Stomach (tissue), 4 donors: ENCODE data around the gene USP38.

Experiments
- POLR2AphosphoS5 ChIP-seq, 3 donors: sonication (generic); formaldehyde crosslinking; IDR thresholded peaks; one replicate each; pipeline ENCODE4 v1.6.1; 2016; ENCODE audit warnings: antibody characterized with exemption in 3 of 3
- TF ChIP-seq, protein P1 (sequence below), 7 experiments: fragments of 450-650 bp in 4 of 7; fragments of 200-600 bp in 3 of 7; sonication (generic) in 3 of 7; IDR thresholded peaks; one replicate each; pipeline ENCODE4 v1.5.1; 2016 to 2019; ENCODE audit warnings: antibody characterized with exemption in 7 of 7, control low read depth in 2 of 7, mild to moderate bottlenecking in 1 of 7

DNA sequence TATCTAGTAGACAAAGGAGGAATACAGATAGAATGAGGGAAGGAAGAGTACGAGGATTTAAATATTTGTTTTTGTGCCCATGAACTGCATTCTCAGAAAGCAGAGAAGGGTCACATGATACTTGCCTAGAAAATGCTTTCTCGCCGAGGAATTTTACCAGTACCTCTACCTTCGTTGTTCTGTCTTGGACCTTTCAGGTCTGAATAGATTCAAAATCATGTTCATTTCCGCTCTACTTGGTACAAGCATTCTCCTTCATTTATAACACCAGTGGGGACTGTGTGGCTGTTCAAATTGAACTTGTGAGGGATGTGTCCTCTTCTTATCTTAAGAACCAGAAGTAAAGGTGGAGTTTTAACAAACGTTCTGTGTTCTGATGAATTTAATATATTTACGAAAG, 1.9 kb downstream of the USP38 start:
- TF ChIP-seq, protein P1, sequence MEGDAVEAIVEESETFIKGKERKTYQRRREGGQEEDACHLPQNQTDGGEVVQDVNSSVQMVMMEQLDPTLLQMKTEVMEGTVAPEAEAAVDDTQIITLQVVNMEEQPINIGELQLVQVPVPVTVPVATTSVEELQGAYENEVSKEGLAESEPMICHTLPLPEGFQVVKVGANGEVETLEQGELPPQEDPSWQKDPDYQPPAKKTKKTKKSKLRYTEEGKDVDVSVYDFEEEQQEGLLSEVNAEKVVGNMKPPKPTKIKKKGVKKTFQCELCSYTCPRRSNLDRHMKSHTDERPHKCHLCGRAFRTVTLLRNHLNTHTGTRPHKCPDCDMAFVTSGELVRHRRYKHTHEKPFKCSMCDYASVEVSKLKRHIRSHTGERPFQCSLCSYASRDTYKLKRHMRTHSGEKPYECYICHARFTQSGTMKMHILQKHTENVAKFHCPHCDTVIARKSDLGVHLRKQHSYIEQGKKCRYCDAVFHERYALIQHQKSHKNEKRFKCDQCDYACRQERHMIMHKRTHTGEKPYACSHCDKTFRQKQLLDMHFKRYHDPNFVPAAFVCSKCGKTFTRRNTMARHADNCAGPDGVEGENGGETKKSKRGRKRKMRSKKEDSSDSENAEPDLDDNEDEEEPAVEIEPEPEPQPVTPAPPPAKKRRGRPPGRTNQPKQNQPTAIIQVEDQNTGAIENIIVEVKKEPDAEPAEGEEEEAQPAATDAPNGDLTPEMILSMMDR (IDR thresholded peaks at IDR 0.05): no peak
- no peak for TF ChIP-seq POLR2AphosphoS5 (IDR thresholded peaks at IDR 0.05)
